Gastrocnemius medialis (tissue), 4 donors: ENCODE results near the gene CAPZA2.

ENCODE experiments used
- CTCF ChIP-seq, 5 experiments: fragments of 450-650 bp in 3 of 5; fragments of 200-600 bp in 2 of 5; sonication (generic) in 2 of 5; IDR thresholded peaks in 4 of 5; conservative IDR thresholded peaks in 1 of 5; 1 replicate in 4 of 5; 2 replicates in 1 of 5; pipeline ENCODE4 v1.5.1; 2016 to 2019; ENCODE audit warnings: antibody characterized with exemption in 5 of 5, mild to moderate bottlenecking in 3 of 5, moderate library complexity in 3 of 5
- POLR2A ChIP-seq, 2 donors: fragments of 450-650 bp; IDR thresholded peaks; one replicate each; pipeline ENCODE4 v1.6.1; 2017; ENCODE audit warnings: antibody characterized with exemption in 2 of 2, mild to moderate bottlenecking in 2 of 2, moderate library complexity in 2 of 2

DNA sequence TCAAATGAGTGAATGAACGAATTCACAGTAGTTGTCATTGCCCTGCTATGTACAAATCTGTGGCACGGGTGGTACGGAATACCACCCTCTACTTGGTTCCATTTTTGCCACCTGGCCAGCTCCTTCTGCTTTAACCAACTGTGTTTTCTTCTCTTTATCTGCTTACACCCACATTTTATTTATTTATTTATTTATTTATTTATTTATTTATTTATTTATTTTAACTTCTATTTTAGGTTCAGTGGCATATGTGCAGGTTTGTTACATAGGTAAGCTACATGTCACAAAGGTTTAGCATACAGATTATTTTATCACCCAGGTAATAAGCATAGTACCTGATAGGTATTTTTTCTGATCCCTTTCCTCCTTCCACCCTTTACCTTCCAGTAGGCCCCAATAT lies 42.2 kb upstream of the CAPZA2 start:
- TF ChIP-seq CTCF (IDR thresholded peaks at IDR 0.05 in 4 of 5, conservative IDR thresholded peaks at IDR 0.05 in 1 of 5): no peak
- TF ChIP-seq POLR2A (IDR thresholded peaks at IDR 0.05): no peak
